Fibroblast of lung (primary cell): Measurements from ENCODE around the gene RPS6KA6. TPM values are rescaled to one million over a fixed set of nuclear protein-coding genes. Genes with fewer than 3 reads are reported as not detected.

ENCODE experiments used
- DNase-seq, 2 donors: peaks; one replicate each; pipeline versions ENCODE4 v3.0.0 to v3.0.0-alpha.2; 2010; ENCODE audit warnings: low read depth in 2 of 2
- H2AFZ ChIP-seq: 2 replicates; pipeline ENCODE4 v1.5.1; 2012; ENCODE audit warnings: low read length, control low read depth, inconsistent platforms
- H3K27ac ChIP-seq: 2 replicates; pipeline ENCODE4 v1.5.1; 2011; ENCODE audit warnings: low read length, control low read depth; ENCODE audit not compliant: insufficient read depth
- H3K27me3 ChIP-seq: 2 replicates; pipeline ENCODE4 v1.5.1; 2011; ENCODE audit warnings: mild to moderate bottlenecking, low read length; ENCODE audit not compliant: control insufficient read depth, insufficient read depth
- H3K36me3 ChIP-seq: 2 replicates; pipeline ENCODE4 v1.5.1; 2011; ENCODE audit warnings: low read length; ENCODE audit not compliant: control insufficient read depth, insufficient read depth
- H3K4me1 ChIP-seq: 2 replicates; pipeline ENCODE4 v1.5.1; 2011; ENCODE audit warnings: low read length; ENCODE audit not compliant: control insufficient read depth, insufficient read depth; ENCODE audit errors: extremely low read depth
- H3K4me2 ChIP-seq: 2 replicates; pipeline ENCODE4 v1.5.1; 2011; ENCODE audit warnings: low read length, control low read depth; ENCODE audit not compliant: insufficient read depth; ENCODE audit errors: extremely low read depth
- H3K4me3 ChIP-seq, 4 experiments: fragments of 200-600 bp in 1 of 4; sonication (generic) in 1 of 4; replicated peaks in 1 of 4; 2 replicates each; pipeline ENCODE4 v1.5.1; 2011 to 2016; ENCODE audit warnings: low read length in 4 of 4, low read depth in 3 of 4, mild to moderate bottlenecking in 3 of 4, control low read depth in 2 of 4, inconsistent platforms in 1 of 4, mixed read lengths in 1 of 4; ENCODE audit not compliant: insufficient read depth in 1 of 4; ENCODE audit errors: control extremely low read depth in 1 of 4
- H3K79me2 ChIP-seq: 2 replicates; pipeline ENCODE4 v1.5.1; 2012; ENCODE audit warnings: mild to moderate bottlenecking, low read length, inconsistent platforms; ENCODE audit not compliant: control insufficient read depth, insufficient read depth
- H3K9ac ChIP-seq: 2 replicates; pipeline ENCODE4 v1.5.1; 2011; ENCODE audit warnings: mild to moderate bottlenecking, low read length, control low read depth; ENCODE audit not compliant: insufficient read depth
- H3K9me3 ChIP-seq: 2 replicates; pipeline ENCODE4 v1.5.1; 2012; ENCODE audit warnings: low read depth, low read length; ENCODE audit not compliant: control insufficient read depth, insufficient read depth
- H4K20me1 ChIP-seq: 2 replicates; pipeline ENCODE4 v1.5.1; 2011; ENCODE audit warnings: low read length; ENCODE audit not compliant: control insufficient read depth, insufficient read depth; ENCODE audit errors: extremely low read depth
- CTCF ChIP-seq, 2 donors: IDR thresholded peaks in 1 of 2; conservative IDR thresholded peaks in 1 of 2; 1 replicate in 1 of 2; 2 replicates in 1 of 2; pipeline ENCODE4 v1.5.1; 2011 to 2012; ENCODE audit warnings: low read length in 2 of 2, control low read depth in 1 of 2, inconsistent platforms in 1 of 2, low read depth in 1 of 2, mild to moderate bottlenecking in 1 of 2
- EZH2 ChIP-seq: IDR thresholded peaks from 2 replicates; pipeline ENCODE4 v1.5.1; 2012; ENCODE audit warnings: low read length, control low read depth, mild to moderate bottlenecking; ENCODE audit errors: missing control alignments
- polyA minus RNA-seq: library from RNA; depleted of rRNA, polyadenylated mRNA; stranded (reverse); fragments of >200 nt; gene quantifications from 2 replicates; pipeline ENCODE4 v1.2.3, GENCODE V29; 2011; ENCODE audit warnings: low replicate concordance
- polyA plus RNA-seq, 2 donors: library from polyadenylated mRNA; depleted of rRNA in 1 of 2; stranded (reverse) in 1 of 2; unstranded in 1 of 2; fragments of >200 nt; gene quantifications; 2 replicates each; pipeline ENCODE4 v1.2.1, GENCODE V29; 2011 to 2012; ENCODE audit warnings: missing spikeins in 1 of 2
- total RNA-seq: library from RNA; depleted of rRNA; stranded (reverse); fragments of >200 nt; gene quantifications from 2 replicates; pipeline ENCODE4 v1.2.1, GENCODE V29; 2014

RPS6KA6 gene
- 3.3 and 4.5 TPM in 2 replicates for total RNA-seq
- polyA plus RNA-seq: 4.2 and 6.5 TPM in 2 replicates
- 2.9 and 4.9 TPM in 2 replicates for polyA plus RNA-seq (2012)
- 1.8 and 2.9 TPM in 2 replicates for polyA minus RNA-seq

GRCh38 chrX:84187533-84188319 is at the start of gene RPS6KA6:
Gene RPS6KA6 (minus strand): TSS chrX:84188199. CDS start chrX:84187899, 300 bp downstream.
- H2AFZ ChIP-seq: peak within 1 kb of the TSS; percentile 73
- peak within 1 kb of the TSS; percentile 79 for H3K4me2 ChIP-seq
- H3K79me2 ChIP-seq: no peaks in the 10 kb centered on the region
- no peaks in the 10 kb centered on the region for H4K20me1 ChIP-seq
- peak within 1 kb of the TSS; percentile 32 for H3K27ac ChIP-seq
- no peak for TF ChIP-seq CTCF (conservative IDR thresholded peaks at IDR 0.05 in 1 of 2, IDR thresholded peaks at IDR 0.05 in 1 of 2; ENCODE audit: low read depth in 1 of 2, low read length in 2 of 2)
- no peak for TF ChIP-seq EZH2
- H3K36me3 ChIP-seq: no peaks in the 10 kb centered on the region
- no peaks in the 10 kb centered on the region for H3K4me1 ChIP-seq
- H3K9me3 ChIP-seq: no peaks in the 10 kb centered on the region
- no peaks in the 10 kb centered on the region for H3K27me3 ChIP-seq
- peak; percentile 18 to 30 for DNase-seq
- peak within 1 kb of the TSS; percentile 55 for H3K9ac ChIP-seq
- H3K4me3 ChIP-seq: peak within 1 kb of the TSS; percentile 58 to 78 (median 64)

GRCh38 chrX:84224741-84225140 is 36.7 kb upstream of the RPS6KA6 start:
- Histone ChIP-seq H4K20me1 (no peaks in the 10 kb centered on the region), H3K4me1 (no peaks in the 10 kb centered on the region), H3K9ac (no peak overlapping the region), H3K27me3 (no peaks in the 10 kb centered on the region), H2AFZ (no peak overlapping the region), H3K36me3 (no peaks in the 10 kb centered on the region), H3K9me3 (no peaks in the 10 kb centered on the region), H3K79me2 (no peaks in the 10 kb centered on the region), H3K4me2 (no peak overlapping the region), H3K4me3 (no peak overlapping the region), H3K27ac (no peak overlapping the region)
- DNase-seq: no peak
- no peak for TF ChIP-seq CTCF (conservative IDR thresholded peaks at IDR 0.05 in 1 of 2, IDR thresholded peaks at IDR 0.05 in 1 of 2; ENCODE audit: low read depth in 1 of 2, low read length in 2 of 2)

GRCh38 chrX:84223261-84223660 is 35.3 kb upstream of the RPS6KA6 start:
- Histone ChIP-seq H2AFZ (no peak overlapping the region), H3K79me2 (no peaks in the 10 kb centered on the region), H3K36me3 (no peaks in the 10 kb centered on the region), H3K9ac (no peak overlapping the region), H3K27ac (no peak overlapping the region), H4K20me1 (no peaks in the 10 kb centered on the region), H3K9me3 (no peaks in the 10 kb centered on the region), H3K27me3 (no peaks in the 10 kb centered on the region), H3K4me3 (no peak overlapping the region), H3K4me2 (no peak overlapping the region), H3K4me1 (no peaks in the 10 kb centered on the region)
- TF ChIP-seq EZH2 (no peak), CTCF (conservative IDR thresholded peaks at IDR 0.05 in 1 of 2, IDR thresholded peaks at IDR 0.05 in 1 of 2; ENCODE audit: low read depth in 1 of 2, low read length in 2 of 2) (no peak)
- DNase-seq: no peak
